Brain microvascular endothelial cell (primary cell): ENCODE data around the gene ANKRD33.

ENCODE experiments used
- DNase-seq: peaks from one replicate; pipeline ENCODE4 v3.0.0-alpha.2; 2020
- H3K27ac ChIP-seq: fragments of 250-450 bp; sonication (Bioruptor Pico); 2 replicates; pipeline ENCODE4 v1.5.1; 2020; ENCODE audit warnings: mild to moderate bottlenecking, moderate library complexity
- H3K27me3 ChIP-seq: fragments of 250-450 bp; sonication (Bioruptor Pico); replicated peaks from 2 replicates; pipeline ENCODE4 v1.5.1; 2020; ENCODE audit warnings: mild to moderate bottlenecking
- H3K36me3 ChIP-seq: fragments of 250-450 bp; sonication (Bioruptor Pico); replicated peaks from 2 replicates; pipeline ENCODE4 v1.5.1; 2020; ENCODE audit warnings: mild to moderate bottlenecking
- H3K4me3 ChIP-seq: 2 replicates; pipeline ENCODE4 v1.5.1; 2011; ENCODE audit warnings: low read depth, mild to moderate bottlenecking, control low read depth, low read length, moderate library complexity
- in situ Hi-C: cut with HindIII; loops from 2 replicates; pipeline ENCODE4 v1.10.0; 2017; ENCODE audit warnings: low sequenced_read_pairs, low pct_ligation_motif_present
- TF ChIP-seq, protein P1 (sequence below): IDR thresholded peaks from 2 replicates; pipeline ENCODE4 v1.5.1; 2011; ENCODE audit warnings: low read depth, mild to moderate bottlenecking, moderate library complexity, low read length, control low read depth, inconsistent platforms; ENCODE audit errors: missing control alignments

ANKRD33 gene

DNA sequence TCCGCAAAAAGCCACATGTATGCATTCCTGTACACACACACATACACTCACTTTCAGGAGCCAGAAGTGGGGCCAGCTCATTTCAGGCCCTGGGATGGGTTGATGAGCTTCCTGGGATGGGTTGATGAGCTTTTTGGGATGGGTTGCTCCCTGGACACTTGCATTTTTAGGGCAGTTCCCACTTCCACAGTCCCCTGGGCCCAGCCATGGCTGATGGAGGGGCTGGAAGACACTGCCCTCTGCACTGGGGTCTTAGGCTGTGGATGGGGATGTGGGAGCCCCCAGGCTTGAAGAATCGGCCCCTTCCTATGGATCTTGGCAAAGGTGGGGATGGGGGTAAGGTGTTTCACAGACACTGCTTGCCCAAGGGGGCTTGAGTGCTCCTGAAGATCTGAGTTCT, 32.1 kb downstream of the ANKRD33 start:
- Histone ChIP-seq H3K27me3 (no peaks in the 10 kb centered on the region), H3K36me3 (no peaks in the 10 kb centered on the region), H3K27ac (no peak overlapping the region), H3K4me3 (no peak overlapping the region)
- TF ChIP-seq, protein P1, sequence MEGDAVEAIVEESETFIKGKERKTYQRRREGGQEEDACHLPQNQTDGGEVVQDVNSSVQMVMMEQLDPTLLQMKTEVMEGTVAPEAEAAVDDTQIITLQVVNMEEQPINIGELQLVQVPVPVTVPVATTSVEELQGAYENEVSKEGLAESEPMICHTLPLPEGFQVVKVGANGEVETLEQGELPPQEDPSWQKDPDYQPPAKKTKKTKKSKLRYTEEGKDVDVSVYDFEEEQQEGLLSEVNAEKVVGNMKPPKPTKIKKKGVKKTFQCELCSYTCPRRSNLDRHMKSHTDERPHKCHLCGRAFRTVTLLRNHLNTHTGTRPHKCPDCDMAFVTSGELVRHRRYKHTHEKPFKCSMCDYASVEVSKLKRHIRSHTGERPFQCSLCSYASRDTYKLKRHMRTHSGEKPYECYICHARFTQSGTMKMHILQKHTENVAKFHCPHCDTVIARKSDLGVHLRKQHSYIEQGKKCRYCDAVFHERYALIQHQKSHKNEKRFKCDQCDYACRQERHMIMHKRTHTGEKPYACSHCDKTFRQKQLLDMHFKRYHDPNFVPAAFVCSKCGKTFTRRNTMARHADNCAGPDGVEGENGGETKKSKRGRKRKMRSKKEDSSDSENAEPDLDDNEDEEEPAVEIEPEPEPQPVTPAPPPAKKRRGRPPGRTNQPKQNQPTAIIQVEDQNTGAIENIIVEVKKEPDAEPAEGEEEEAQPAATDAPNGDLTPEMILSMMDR, result no peak
- in situ Hi-C loops, result no loop called here
- DNase-seq, result no peak

DNA sequence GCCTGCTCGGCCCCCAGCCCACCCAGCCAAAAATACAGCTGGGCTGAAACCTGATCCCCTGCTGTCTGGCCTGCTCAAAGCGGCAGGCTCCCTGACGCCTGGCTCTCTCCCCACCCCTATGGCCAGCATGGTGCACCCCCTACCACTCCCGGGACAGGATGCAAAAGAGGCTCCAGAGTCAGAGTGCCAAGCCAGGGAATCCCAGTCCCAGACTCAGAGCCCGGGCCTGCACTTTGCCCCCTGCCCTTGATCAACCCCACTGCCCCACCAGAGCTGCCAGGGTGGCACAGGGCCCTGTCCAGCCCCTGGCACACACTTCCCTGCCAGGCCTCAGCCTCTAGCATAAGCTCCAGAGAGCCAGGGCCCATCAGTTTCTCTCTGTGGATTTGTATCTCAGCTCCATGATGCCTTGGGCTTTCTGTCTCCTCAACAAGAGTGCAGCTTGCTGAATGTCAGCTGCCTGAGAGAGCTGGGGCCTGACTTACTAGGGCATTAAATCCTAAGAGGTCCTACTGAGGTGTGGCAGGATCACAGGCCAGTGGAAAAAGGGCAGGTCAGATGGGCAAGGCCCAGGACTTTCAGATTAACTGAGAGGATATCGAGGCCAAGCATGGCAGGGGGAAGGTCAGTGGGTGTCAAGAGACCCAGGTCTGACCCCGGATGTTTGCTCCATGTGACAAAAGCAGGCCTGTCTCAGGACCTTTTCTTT, 33.3 kb downstream of the ANKRD33 start:
- in situ Hi-C loops, result no loop called here
- H3K27ac ChIP-seq, result no peak overlapping the region
- TF ChIP-seq, protein P1, result no peak

DNA sequence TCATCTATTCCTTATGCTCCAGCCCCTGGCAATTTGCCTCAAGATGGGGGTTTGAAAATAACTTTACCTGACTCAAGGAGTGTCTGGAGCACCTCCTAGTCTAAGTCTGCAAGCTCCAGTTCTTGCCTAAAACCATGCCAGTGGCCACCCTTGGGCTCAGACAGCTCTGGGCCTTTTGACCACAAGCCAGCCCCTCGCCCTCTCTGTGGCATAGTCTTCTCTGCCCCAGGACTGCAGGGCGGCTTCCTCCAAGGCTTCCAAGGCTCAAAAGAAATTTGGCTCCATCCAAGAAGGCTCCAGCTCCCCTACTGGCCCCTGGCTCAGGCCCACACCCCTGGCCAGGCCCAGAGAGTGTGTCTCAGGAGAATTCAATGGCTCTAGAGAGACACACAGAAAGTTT, 34.2 kb downstream of the ANKRD33 start:
- no peak overlapping the region for H3K27ac ChIP-seq
- DNase-seq, result no peak
- TF ChIP-seq, protein P1, result no peak
- H3K36me3 ChIP-seq, result no peaks in the 10 kb centered on the region
- H3K4me3 ChIP-seq, result no peak overlapping the region
- in situ Hi-C loops, result no loop called here
- no peaks in the 10 kb centered on the region for H3K27me3 ChIP-seq

More for the DNA sequence above, 33.3 kb downstream of the ANKRD33 start:
- Histone ChIP-seq H3K27me3 (no peaks in the 10 kb centered on the region), H3K4me3 (no peak overlapping the region), H3K36me3 (no peaks in the 10 kb centered on the region)
- no peak for DNase-seq

DNA sequence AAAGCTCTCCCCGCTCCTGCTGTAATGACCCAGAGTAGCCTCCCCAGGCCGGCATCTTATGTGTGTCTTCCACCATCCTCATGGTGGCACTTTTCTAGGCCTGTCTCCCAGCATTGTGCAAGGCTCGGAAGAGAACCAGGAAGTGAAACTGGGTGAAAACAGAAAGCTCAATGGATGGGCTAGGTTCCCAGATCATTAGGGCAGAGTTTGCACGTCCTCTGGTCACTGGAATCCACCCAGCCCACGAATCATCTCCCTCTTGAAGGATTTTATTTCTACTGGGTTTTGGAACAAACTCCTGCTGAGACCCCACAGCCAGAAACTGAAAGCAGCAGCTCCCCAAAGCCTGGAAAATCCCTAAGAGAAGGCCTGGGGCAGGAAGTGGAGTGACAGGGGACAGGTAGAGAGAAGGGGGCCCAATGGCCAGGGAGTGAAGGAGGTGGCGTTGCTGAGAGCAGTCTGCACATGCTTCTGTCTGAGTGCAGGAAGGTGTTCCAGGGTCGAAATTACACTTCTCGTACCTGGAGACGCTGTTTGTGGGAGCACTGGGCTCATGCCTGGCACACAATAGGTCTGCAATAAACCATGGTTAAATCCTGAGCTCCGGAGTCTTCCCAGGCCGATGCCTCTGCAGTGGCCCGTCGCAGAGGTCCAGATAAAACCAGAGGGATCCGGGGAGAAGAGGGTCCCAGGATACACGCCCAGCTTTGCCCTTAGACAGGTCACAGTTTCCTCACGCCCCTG, 35.0 kb downstream of the ANKRD33 start:
- no peak for DNase-seq
- in situ Hi-C loops, result no loop called here
- Histone ChIP-seq H3K27ac (no peak overlapping the region), H3K4me3 (no peak overlapping the region), H3K27me3 (no peaks in the 10 kb centered on the region), H3K36me3 (no peaks in the 10 kb centered on the region)
- TF ChIP-seq, protein P1, result no peak

DNA sequence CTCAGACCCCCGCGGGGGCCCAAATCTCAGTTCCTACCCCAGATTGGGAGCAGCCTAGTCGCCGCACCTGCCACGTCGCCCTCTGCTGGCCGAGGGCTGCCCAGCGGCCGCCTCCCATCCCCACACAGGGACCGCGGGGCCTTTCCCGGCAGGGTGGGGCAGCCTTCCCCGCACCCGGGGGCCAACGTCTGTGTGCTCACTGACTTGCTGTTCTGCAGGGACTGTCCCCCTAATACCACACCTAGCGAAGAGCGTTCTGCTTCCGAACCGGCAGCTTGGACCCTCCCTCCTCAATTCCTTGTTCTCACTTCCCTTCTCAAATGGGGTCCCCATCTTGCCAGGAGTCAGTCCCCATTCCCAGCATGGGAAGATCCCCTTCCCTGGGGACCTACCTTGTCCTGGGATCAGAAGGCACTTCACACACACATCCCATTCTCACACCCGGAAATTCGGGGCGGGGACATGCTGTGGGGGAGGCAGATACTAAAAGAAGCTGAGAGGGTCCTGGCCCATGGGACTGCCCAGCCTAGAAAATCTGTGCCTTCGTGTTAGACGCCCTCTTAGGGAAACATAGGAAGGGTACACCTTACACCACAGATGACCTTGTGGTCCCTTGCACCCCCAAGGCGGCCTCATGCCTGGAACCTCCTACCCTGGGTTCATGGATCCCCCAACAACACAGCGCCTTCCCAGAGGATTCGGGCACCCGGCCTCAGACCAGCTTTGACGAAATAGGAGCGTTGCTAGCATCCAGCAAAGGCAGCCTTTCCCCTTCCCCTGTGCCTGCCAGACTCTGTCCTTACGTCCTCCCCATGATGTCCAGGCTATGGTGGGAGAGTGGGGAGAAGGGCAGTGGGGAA, 35.8 kb downstream of the ANKRD33 start:
- no peak overlapping the region for H3K27ac ChIP-seq
- H3K27me3 ChIP-seq, result no peaks in the 10 kb centered on the region
- in situ Hi-C loops, result no loop called here
- TF ChIP-seq, protein P1, result peak; percentile 85
- no peaks in the 10 kb centered on the region for H3K36me3 ChIP-seq
- H3K4me3 ChIP-seq, result peak overlapping the region; percentile 12
- DNase-seq, result no peak
